AG09309 (cell line): ENCODE results near the gene LRRC28.

Experiments
- DNase-seq: peaks from one replicate; pipeline ENCODE4 v3.0.0-alpha.2; 2010; ENCODE audit warnings: low read depth
- H3K4me3 ChIP-seq: 2 replicates; pipeline ENCODE4 v1.5.1; 2011; ENCODE audit warnings: mild to moderate bottlenecking, low read depth, low read length, moderate library complexity; ENCODE audit not compliant: control insufficient read depth
- TF ChIP-seq, protein P1 (sequence below): IDR thresholded peaks from 2 replicates; pipeline ENCODE4 v1.5.1; 2011; ENCODE audit warnings: mild to moderate bottlenecking, low read depth, low read length, inconsistent platforms; ENCODE audit not compliant: insufficient read depth, control insufficient read depth; ENCODE audit errors: missing control alignments

Gene LRRC28

DNA sequence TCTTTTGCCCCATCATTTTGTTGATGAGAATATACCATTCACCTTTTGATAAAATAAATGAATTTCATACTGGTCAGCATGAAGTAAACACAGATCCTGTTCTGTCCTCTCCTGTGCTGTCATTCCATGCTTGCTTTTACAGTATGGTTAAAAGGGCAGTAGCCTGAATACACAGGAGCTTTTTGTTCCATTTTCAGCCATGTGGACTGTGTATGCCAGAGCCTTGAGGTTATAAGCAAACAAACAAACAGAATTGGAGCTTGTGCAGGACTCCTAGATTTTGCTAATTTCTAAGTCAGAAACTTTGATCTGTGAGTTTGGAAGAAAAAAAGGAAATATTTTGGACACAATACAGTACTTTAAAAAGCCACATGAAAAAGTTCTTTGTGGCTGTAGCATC, 91.9 kb downstream of the LRRC28 start:
- H3K4me3 ChIP-seq: no peak overlapping the region
- TF ChIP-seq, protein P1, sequence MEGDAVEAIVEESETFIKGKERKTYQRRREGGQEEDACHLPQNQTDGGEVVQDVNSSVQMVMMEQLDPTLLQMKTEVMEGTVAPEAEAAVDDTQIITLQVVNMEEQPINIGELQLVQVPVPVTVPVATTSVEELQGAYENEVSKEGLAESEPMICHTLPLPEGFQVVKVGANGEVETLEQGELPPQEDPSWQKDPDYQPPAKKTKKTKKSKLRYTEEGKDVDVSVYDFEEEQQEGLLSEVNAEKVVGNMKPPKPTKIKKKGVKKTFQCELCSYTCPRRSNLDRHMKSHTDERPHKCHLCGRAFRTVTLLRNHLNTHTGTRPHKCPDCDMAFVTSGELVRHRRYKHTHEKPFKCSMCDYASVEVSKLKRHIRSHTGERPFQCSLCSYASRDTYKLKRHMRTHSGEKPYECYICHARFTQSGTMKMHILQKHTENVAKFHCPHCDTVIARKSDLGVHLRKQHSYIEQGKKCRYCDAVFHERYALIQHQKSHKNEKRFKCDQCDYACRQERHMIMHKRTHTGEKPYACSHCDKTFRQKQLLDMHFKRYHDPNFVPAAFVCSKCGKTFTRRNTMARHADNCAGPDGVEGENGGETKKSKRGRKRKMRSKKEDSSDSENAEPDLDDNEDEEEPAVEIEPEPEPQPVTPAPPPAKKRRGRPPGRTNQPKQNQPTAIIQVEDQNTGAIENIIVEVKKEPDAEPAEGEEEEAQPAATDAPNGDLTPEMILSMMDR: no peak
- DNase-seq: no peak

DNA sequence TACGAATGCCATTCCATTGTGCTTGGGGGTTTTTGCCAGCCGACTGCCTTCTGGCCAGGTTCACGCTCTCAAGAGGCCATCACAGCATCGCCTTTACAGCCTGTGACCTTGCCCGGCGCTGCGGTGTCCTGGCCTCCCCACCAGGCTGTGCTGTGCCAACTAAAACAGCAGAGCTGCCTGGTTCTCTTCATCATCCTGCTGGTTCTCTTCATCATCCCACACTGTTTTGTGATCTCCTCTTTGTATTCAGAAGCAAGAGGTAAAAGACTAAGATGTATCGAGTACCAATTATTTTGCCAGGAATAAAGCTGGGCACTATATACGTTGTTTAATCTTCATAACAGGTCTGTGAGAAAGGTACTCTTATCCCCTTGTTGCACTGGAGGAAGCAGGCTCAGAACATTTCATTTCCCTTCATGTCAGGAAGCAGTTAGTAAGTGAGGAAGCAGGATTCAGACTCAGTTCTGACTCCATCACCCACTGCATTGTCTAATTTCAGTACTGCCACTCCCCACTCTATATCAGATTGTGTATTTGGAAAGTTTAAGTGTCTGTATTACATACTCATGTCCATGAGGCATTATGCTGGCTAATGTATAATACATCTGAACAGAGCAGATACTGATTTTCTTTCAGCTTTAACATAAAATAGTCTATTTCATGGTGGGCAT, 92.7 kb downstream of the LRRC28 start:
- TF ChIP-seq, protein P1: no peak
- DNase-seq: no peak
- H3K4me3 ChIP-seq: no peak overlapping the region

DNA sequence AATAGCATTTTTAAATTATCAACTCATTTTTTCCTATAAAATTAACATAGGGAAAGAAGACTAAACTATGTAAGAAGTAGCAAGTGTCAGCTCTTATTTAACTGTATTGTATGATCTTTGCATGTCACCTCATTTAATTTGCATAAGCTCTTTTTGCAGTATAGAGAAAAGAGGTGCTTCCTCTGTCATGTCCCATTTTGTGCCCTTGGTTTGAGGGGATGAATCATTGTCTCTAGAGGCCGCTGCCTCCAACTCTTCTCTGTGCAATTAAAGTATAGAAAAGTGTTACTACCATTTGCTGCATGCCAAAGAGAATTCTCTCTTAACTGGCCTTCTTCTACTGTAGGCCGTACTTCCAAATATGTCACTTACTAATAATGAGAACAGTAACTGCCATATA, 93.4 kb downstream of the LRRC28 start:
- no peak for DNase-seq
- TF ChIP-seq, protein P1: no peak

DNA sequence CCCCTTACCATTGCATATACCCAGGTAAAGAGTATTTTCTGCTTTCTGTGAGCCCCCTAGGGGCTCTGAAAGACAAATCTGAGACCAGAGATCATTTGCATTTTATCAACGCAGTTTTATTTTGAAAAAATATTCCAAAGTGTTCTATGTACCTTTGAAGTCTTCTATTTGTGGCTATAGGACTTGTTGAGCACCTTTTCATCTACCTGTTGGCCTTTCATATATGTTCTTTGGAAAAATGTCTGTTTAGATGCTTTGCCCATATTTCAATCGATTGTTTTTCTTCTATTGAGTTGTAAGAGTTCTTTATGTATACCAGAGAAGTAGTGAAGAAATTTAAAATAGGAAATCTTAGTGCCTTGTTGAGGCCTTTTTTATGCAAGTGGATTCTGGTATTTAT, 94.0 kb downstream of the LRRC28 start:
- TF ChIP-seq, protein P1: no peak
- no peak overlapping the region for H3K4me3 ChIP-seq

More for the DNA sequence above, 93.4 kb downstream of the LRRC28 start:
- no peak overlapping the region for H3K4me3 ChIP-seq

GRCh38 chr15:99345832-99346462, 94.7 kb downstream of the LRRC28 start:
- H3K4me3 ChIP-seq: no peak overlapping the region
- TF ChIP-seq, protein P1: no peak

More for the DNA sequence above, 94.0 kb downstream of the LRRC28 start:
- DNase-seq: no peak

DNA sequence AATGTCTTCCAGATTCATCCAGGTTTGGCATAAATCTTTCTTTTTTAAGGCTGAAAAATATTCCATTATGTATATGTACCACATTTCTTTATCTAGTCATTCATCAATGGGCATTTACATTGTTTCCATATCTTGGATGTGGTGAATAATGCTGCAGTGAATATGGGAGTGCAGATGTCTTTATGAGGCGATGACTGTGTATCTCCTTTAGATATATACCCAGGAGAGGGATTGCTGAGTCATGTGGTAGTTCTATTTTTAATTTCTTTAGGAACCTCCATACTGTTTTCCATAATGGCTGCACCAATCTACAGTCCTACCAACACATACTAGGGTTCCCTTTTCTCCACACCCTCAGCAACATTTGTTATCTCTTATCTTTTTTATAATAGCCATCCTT, 96.3 kb downstream of the LRRC28 start:
- TF ChIP-seq, protein P1: no peak
- H3K4me3 ChIP-seq: no peak overlapping the region
- no peak for DNase-seq

More at GRCh38 chr15:99345832-99346462, 94.7 kb downstream of the LRRC28 start:
- no peak for DNase-seq

DNA sequence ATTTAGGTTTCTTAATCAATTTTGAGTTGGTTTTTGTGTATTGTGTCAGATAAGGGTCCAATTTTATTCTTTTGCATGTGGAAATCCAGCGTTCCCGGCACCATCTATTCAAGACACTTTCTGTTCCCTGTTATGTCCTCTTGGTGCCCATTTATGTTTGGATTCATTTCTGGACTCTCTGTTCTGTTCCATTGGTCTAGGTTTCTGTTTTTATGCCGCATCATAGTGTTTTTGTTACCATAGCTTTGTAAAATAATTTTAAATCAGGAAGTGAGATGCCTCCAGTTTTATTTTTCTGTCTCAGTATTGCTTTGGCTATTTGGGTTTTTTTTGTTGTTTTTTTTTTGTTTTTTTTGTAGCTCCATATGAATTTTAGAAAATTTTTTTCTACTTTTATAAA, 97.1 kb downstream of the LRRC28 start:
- TF ChIP-seq, protein P1: no peak
- H3K4me3 ChIP-seq: no peak overlapping the region
- no peak for DNase-seq
